Activated effector memory CD4-positive, alpha-beta T cell treated with Interleukin-2 at 50 U/mL for 16 hours (primary cell): Measurements from ENCODE around the gene SOX11.

Experiments used
- DNase-seq: peaks from one replicate; pipeline ENCODE4 v3.0.0-alpha.2; 2020

SOX11 gene

GRCh38 chr2:5692561-5693286, 540 bp downstream of the SOX11 start:
- DNase-seq = no peak

- DNase-seq = no peak
Measured at GRCh38 chr2:5693287-5694201, 1.4 kb downstream of the SOX11 start.

DNA sequence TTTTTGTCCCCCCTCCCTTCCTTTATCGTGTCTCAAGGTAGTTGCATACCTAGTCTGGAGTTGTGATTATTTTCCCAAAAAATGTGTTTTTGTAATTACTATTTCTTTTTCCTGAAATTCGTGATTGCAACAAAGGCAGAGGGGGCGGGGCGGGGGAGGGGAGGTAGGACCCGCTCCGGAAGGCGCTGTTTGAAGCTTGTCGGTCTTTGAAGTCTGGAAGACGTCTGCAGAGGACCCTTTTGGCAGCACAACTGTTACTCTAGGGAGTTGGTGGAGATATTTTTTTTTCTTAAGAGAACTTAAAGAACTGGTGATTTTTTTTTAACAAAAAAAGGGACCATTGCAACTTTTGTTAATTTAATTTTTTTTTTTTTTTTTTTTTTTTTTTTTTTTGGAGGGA, 2.1 kb downstream of the SOX11 start:
- no peak for DNase-seq

GRCh38 chr2:5695654-5696403, 3.6 kb downstream of the SOX11 start:
- DNase-seq = no peak

DNA sequence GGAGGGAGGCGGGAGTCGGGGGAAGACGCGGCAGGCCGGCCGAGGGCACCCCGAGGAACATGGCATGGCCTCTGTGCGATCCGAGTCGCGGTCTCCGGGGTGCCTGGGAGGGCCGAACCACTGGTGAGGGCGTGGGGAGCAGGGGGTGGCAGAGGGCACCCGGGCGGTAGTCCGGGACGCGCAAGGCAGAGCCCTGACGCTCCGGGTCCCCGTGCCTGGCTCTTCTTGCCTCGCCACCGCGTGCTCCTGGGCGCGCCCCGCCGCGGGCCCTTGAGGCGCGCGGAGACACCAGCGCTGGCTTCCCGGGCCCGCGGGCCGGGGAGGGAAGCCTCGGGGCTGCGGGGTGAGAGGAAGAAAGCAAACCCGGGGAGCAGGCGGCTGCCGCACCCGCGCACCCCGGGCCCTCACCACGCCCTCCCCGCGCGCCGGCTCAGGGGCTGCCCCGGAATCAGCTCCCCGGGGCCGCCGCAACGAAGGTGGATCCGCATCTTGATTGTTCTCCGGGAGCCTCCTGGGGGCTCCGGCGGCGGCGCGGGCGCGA, 4.3 kb downstream of the SOX11 start:
- no peak for DNase-seq

DNA sequence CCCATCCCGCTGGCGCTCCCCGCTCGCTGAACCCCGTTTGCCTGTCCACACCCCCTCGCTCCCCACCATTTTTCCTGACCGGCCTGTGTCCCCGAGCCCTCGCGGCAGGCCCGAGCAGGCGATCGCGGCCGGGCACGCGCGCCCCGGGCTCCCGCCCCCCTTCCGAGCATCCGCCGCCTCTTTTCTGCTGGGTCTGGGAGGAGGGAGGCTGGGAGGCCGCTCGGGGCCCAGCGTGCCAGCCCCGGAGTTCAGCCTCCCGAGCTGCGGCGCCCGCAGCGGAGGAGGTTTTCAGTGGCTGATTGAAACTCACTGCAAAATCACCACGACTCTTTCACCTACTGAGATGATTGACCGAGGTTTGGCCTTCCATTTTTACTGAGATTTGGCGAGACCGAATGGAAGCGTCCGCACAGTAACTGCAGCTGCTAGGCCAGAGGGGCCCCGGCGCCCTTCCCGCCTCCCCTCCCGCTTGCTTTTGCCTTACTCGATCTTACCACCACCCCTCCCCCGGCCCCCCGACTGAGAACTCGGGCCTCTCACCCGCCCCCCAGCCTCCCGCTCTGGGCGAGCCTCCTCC, 4.8 kb downstream of the SOX11 start:
- DNase-seq = no peak

GRCh38 chr2:5697562-5697961, 5.4 kb downstream of the SOX11 start:
- DNase-seq = no peak

GRCh38 chr2:5698134-5698533, 6.0 kb downstream of the SOX11 start:
- DNase-seq = no peak

- no peak for DNase-seq
Measured at GRCh38 chr2:5699963-5700362, 7.8 kb downstream of the SOX11 start.

DNA sequence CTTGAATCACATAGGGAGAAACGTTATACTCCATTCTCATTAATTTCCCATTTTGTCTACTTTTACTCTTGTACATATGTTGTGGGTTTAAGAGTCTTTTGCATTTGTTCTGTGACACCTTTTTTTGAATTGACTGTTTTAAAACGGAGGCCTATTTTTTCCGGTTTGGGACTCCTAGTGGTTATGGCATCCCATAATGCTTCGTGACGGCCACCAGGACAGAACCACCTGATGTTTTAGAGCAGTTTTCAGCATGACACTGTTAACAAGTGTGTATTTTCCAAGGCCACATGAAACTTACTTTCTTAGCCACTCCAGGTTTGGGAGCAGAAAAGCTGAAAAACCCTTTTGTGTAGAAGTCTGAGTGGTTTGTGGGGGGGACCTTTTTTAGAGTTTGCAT, 8.4 kb downstream of the SOX11 start:
- no peak for DNase-seq

- no peak for DNase-seq
Measured at GRCh38 chr2:5701266-5701665, 9.1 kb downstream of the SOX11 start.

DNA sequence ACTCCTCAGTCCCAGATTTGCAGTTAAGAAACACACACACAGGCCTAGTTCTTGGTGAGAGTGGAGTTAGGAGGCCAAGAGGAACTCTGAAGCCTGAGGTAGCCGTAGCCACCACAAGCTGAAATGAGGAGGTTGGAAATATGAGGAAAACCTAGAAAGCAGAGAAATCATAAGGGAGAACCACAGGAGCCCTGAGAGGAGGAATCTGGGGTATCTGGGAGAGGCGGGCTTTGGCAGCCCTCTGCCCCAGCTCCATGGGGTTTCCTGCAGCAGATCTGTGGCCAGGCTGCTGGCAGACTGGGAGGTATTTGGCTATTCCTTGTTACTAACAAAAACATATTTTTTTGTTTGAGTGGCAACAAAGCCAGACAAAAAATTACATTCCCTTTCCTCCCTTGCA, 11.0 kb downstream of the SOX11 start:
- no peak for DNase-seq

GRCh38 chr2:5705490-5705889, 13.3 kb downstream of the SOX11 start:
- DNase-seq = no peak

GRCh38 chr2:5706717-5707455, 14.7 kb downstream of the SOX11 start:
- DNase-seq = no peak

DNA sequence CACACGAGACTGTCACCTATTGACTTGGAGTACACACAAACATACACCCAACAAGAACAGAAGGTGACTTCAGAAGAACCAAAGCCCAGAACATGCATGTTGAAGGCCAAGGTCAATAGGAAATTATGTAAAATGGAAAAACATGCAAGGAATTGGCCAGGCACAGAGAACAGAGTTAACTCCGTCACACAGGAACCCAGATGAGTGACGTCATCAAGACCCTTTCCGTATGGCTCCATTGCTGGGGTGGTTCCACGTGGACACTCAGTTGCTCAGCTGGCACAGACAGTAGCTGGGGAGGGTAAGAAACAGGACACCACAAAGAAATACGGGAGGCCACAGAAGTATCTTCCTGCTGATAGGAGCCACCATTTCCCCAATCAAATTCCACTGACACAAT, 18.4 kb downstream of the SOX11 start:
- no peak for DNase-seq

DNA sequence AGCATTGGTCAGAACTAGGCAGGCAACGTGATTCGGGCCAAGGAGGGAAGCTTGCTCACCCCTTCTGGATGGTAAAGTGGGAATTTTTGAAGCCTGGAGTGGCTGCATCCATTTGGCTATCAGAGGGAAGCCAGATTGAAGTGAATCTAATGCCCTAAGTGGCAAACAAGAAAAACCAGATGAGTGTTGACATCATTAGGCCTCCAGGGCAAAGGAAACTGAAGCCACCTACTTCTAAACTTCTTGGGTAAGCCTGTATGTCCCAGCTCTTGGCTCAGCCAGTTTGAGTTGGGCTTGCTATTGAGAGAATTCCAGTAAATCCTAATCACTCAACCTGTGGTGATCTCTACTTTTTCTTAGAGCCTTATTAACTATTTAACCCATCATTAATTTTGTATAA, 20.9 kb downstream of the SOX11 start:
- DNase-seq = no peak

GRCh38 chr2:5719629-5720334, 27.6 kb downstream of the SOX11 start:
- DNase-seq = no peak

GRCh38 chr2:5720426-5720825, 28.2 kb downstream of the SOX11 start:
- no peak for DNase-seq

GRCh38 chr2:5722236-5722635, 30.1 kb downstream of the SOX11 start:
- no peak for DNase-seq

GRCh38 chr2:5723791-5724735, 31.9 kb downstream of the SOX11 start:
- no peak for DNase-seq
